Neural cell (in vitro differentiated cells): Measurements from ENCODE around the gene ANKRD66.

Source experiments
- CTCF ChIP-seq: fragments of 450-650 bp; IDR thresholded peaks from 2 replicates; pipeline ENCODE4 v1.5.1; 2014; ENCODE audit warnings: antibody characterized with exemption, mild to moderate bottlenecking, moderate library complexity; ENCODE audit not compliant: poor library complexity, severe bottlenecking
- EZH2 ChIP-seq: fragments of 200-600, 300-800 bp; shearing (Covaris generic), sonication (generic); IDR thresholded peaks from 2 replicates; pipeline ENCODE4 v1.6.1; 2014; ENCODE audit warnings: antibody characterized with exemption, low read length, borderline replicate concordance, mild to moderate bottlenecking; ENCODE audit not compliant: insufficient read depth, poor library complexity, severe bottlenecking
- MXI1 ChIP-seq: fragments of 450-650 bp; conservative IDR thresholded peaks from 2 replicates; pipeline ENCODE4 v1.6.1; 2014; ENCODE audit warnings: antibody characterized with exemption, mild to moderate bottlenecking; ENCODE audit not compliant: poor library complexity, severe bottlenecking
- POLR2AphosphoS5 ChIP-seq: IDR thresholded peaks from 2 replicates; pipeline ENCODE4 v1.6.1; 2012
- RAD21 ChIP-seq: fragments of 450-650 bp; conservative IDR thresholded peaks from 2 replicates; pipeline ENCODE4 v1.6.1; 2014; ENCODE audit warnings: antibody characterized with exemption, mild to moderate bottlenecking, moderate library complexity
- SMC3 ChIP-seq: fragments of 450-650 bp; conservative IDR thresholded peaks from 2 replicates; pipeline ENCODE4 v1.6.1; 2014; ENCODE audit warnings: antibody characterized with exemption, mild to moderate bottlenecking, moderate library complexity; ENCODE audit not compliant: poor library complexity
- TAF1 ChIP-seq: IDR thresholded peaks from 2 replicates; pipeline ENCODE4 v1.6.1; 2012; ENCODE audit warnings: low read depth
- TF ChIP-seq, protein P1 (sequence below): IDR thresholded peaks from 2 replicates; pipeline ENCODE4 v1.6.1; 2012; ENCODE audit warnings: borderline replicate concordance

DNA sequence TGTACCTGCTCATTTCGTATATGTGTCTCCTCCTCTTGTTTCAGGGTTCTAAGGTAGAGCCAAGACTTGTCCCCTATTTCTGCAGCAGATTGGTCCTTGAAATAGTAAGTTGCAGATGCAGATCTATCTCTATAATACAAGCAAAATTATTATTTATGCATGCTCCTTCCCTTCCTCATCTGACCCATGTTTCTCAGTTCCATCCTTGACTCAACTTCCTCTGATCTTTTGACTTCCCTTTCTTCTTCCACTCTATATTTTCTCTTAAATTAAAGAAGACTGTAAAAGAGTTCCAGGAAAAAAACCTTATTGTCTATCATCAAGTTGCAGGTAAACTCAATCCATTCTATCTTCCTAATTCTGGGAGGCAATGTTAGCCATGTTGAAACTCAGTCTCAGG is 35.2 kb upstream of the ANKRD66 start:
- TF ChIP-seq MXI1: no peak
- no peak for TF ChIP-seq EZH2
- no peak for TF ChIP-seq CTCF
- no peak for TF ChIP-seq POLR2AphosphoS5
- no peak for TF ChIP-seq TAF1
- TF ChIP-seq RAD21: no peak
- TF ChIP-seq, protein P1, sequence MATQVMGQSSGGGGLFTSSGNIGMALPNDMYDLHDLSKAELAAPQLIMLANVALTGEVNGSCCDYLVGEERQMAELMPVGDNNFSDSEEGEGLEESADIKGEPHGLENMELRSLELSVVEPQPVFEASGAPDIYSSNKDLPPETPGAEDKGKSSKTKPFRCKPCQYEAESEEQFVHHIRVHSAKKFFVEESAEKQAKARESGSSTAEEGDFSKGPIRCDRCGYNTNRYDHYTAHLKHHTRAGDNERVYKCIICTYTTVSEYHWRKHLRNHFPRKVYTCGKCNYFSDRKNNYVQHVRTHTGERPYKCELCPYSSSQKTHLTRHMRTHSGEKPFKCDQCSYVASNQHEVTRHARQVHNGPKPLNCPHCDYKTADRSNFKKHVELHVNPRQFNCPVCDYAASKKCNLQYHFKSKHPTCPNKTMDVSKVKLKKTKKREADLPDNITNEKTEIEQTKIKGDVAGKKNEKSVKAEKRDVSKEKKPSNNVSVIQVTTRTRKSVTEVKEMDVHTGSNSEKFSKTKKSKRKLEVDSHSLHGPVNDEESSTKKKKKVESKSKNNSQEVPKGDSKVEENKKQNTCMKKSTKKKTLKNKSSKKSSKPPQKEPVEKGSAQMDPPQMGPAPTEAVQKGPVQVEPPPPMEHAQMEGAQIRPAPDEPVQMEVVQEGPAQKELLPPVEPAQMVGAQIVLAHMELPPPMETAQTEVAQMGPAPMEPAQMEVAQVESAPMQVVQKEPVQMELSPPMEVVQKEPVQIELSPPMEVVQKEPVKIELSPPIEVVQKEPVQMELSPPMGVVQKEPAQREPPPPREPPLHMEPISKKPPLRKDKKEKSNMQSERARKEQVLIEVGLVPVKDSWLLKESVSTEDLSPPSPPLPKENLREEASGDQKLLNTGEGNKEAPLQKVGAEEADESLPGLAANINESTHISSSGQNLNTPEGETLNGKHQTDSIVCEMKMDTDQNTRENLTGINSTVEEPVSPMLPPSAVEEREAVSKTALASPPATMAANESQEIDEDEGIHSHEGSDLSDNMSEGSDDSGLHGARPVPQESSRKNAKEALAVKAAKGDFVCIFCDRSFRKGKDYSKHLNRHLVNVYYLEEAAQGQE: no peak
- TF ChIP-seq SMC3: no peak
